ENCODE measurements around the gene TOMM40L.

- TF ChIP-seq CTCF (IDR thresholded peaks at IDR 0.05) (no peak), POLR2A (IDR thresholded peaks at IDR 0.05; ENCODE audit: low read depth) (no peak), POLR2AphosphoS5 (IDR thresholded peaks at IDR 0.05) (no peak)
These were observed 19.0 kb downstream of the TOMM40L start for GRCh38 chr1:161244888-161245287.

All from esophagus muscularis mucosa (tissue), 3 donors.